HUES64 (cell line): ENCODE results near the gene TTLL3.
A peak's percentile ranks its signal among the peaks of the same experiment; 100 is the strongest.

ENCODE experiments used
- H3K27ac ChIP-seq: 2 replicates; pipeline ENCODE4 v1.7.0; 2013; ENCODE audit warnings: low read depth, low read length, inconsistent platforms
- H3K27me3 ChIP-seq: 2 replicates; pipeline ENCODE4 v1.6.1; 2013; ENCODE audit warnings: mild to moderate bottlenecking, low read length; ENCODE audit not compliant: insufficient read depth
- H3K36me3 ChIP-seq: 2 replicates; pipeline ENCODE4 v1.6.1; 2013; ENCODE audit warnings: mild to moderate bottlenecking, low read length; ENCODE audit not compliant: insufficient read depth
- H3K4me1 ChIP-seq: 2 replicates; pipeline ENCODE4 v1.6.1; 2013; ENCODE audit warnings: mild to moderate bottlenecking, low read length, moderate library complexity; ENCODE audit not compliant: insufficient read depth
- H3K4me3 ChIP-seq: 2 replicates; pipeline ENCODE4 v1.5.1; 2013; ENCODE audit warnings: mild to moderate bottlenecking, low read length, moderate library complexity
- H3K9ac ChIP-seq: 2 replicates; pipeline ENCODE4 v1.6.1; 2013; ENCODE audit warnings: mild to moderate bottlenecking, low read depth, low read length
- H3K9me3 ChIP-seq: 2 replicates; pipeline ENCODE4 v1.6.1; 2013; ENCODE audit warnings: low read depth, low read length; ENCODE audit not compliant: insufficient read depth
- WGBS: fragments of 150-250, 120-280 bp; methylation state at CpG from one replicate; pipeline ENCODE4 v1.1.7; 2013; ENCODE audit warnings: missing lambda C conversion rate; 5-methylcytosine and 5-hydroxymethylcytosine counted together

The TTLL3 gene

DNA sequence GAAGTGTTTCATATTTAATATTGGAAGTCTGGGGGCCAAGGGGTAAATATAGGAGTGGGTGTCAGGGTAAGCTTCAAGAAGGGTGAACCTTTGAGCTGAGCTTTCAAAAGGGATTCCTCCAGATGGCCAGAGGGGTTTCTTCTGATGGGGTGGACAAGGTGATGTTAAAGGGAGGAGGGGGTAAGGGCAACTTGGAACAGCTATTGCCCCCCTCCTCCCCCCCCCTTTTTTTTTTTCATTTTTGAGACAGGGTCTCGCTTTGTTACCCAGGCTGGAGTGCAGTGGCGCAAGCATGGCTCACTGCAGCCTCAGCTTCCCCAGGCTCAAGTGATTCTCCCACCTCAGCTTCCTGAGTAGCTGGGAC is 2.1 kb upstream of the TTLL3 start:
- WGBS: 98% methylated on average over 2 of the region's 2 CpGs
- Histone ChIP-seq H3K27ac (no peak overlapping the region), H3K36me3 (peaks cover 46% of the 10 kb centered on the region)

GRCh38 chr3:9808345-9809037 is 1.6 kb upstream of the TTLL3 start:
- 70% methylated on average over 7 of the region's 7 CpGs for WGBS
- H3K27me3 ChIP-seq: peaks cover 14% of the 10 kb centered on the region
- no peak overlapping the region; the same call in 1 of the 2 replicates for H3K27ac ChIP-seq
- H3K9ac ChIP-seq: no peak overlapping the region
- peaks cover 40% of the 10 kb centered on the region for H3K36me3 ChIP-seq
- no peaks in the 10 kb centered on the region for H3K9me3 ChIP-seq
- peaks cover 9% of the 10 kb centered on the region; the same call in 1 of the 2 replicates for H3K4me1 ChIP-seq
- H3K4me3 ChIP-seq: no peak overlapping the region

More for the DNA sequence above, 2.1 kb upstream of the TTLL3 start:
- Histone ChIP-seq H3K9ac (no peak overlapping the region), H3K9me3 (no peaks in the 10 kb centered on the region), H3K27me3 (peaks cover 14% of the 10 kb centered on the region), H3K4me1 (peaks cover 9% of the 10 kb centered on the region; the same call in 1 of the 2 replicates), H3K4me3 (no peak overlapping the region)

DNA sequence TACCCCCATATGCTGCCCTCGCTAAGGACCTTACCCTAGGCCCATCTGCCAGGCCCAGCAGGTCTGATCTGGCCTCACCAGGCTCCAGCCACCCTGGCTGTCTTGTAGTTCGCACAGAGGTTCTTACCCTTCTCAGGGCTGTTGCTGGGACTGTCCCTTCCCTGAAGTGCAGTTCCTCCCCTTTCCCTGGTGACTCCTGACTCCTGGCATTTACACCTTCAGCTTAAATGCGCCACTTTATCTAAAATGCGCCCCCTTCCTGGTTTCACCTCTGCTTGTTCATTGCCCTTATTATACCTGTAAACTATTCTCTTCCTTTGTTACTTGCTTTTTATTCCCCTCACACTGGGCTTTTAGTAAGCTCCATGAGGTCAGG is 835 bp upstream of the TTLL3 start:
- H3K36me3 ChIP-seq: peaks cover 33% of the 10 kb centered on the region
- no peak overlapping the region for H3K27ac ChIP-seq
- peaks cover 14% of the 10 kb centered on the region for H3K27me3 ChIP-seq
- H3K9me3 ChIP-seq: no peaks in the 10 kb centered on the region
- H3K9ac ChIP-seq: peak overlapping the region; percentile 73; the same call in 1 of the 2 replicates
- 79% methylated on average over 4 of the region's 4 CpGs for WGBS
- H3K4me3 ChIP-seq: peak overlapping the region; percentile 67
- peaks cover 9% of the 10 kb centered on the region; the same call in 1 of the 2 replicates for H3K4me1 ChIP-seq

DNA sequence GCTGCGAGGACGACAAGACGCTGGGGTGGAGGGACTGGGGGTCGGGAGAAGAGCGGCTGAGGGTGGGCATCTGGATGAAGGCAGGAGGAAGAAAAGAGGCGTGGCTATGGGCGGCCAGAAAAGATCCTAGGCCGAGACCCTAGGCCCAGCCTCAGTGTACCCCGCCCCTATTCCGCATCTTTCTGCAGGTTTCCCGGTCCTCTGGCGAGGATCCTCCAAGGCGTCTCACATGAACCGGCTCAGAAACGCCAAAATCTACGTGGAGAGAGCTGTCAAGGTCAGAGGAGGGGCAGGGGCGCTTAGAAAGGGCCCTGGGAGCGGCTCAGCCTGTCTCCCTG is 340 bp downstream of the TTLL3 start:
- WGBS: 10% methylated on average over 18 of the region's 18 CpGs
- peaks cover 21% of the 10 kb centered on the region for H3K36me3 ChIP-seq
- H3K9ac ChIP-seq: no peak overlapping the region
- no peaks in the 10 kb centered on the region for H3K9me3 ChIP-seq
- H3K4me1 ChIP-seq: peaks cover 9% of the 10 kb centered on the region; the same call in 1 of the 2 replicates
- peaks cover 14% of the 10 kb centered on the region for H3K27me3 ChIP-seq
- H3K4me3 ChIP-seq: peak overlapping the region; percentile 67
- no peak overlapping the region for H3K27ac ChIP-seq

DNA sequence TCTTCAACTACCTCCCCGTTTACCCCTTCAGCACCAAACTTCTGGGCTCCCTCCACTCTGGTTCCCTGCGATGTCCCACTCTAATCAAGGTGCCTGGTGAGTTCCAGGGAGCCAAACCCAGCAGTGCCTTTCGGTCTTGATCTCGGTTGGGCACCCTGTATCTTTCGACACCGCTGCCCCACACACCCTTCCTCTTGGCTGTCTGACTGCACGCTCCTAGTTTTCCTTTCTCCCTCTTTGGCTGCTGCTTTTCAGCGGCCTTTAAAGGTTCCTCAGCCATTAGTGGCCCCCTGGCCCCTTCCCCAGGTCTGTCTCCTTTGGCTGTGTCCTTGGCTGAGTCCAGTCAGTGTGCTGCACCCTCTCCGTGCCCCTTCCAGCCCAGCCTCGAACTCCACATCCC is 784 bp downstream of the TTLL3 start:
- Histone ChIP-seq H3K9me3 (no peaks in the 10 kb centered on the region), H3K36me3 (peaks cover 17% of the 10 kb centered on the region), H3K4me1 (peaks cover 9% of the 10 kb centered on the region; the same call in 1 of the 2 replicates), H3K27me3 (peaks cover 14% of the 10 kb centered on the region), H3K27ac (no peak overlapping the region), H3K4me3 (peak overlapping the region; percentile 67), H3K9ac (no peak overlapping the region)
- WGBS: 80% methylated on average over 10 of the region's 10 CpGs

- Histone ChIP-seq H3K9me3 (no peaks in the 10 kb centered on the region), H3K27me3 (peaks cover 14% of the 10 kb centered on the region), H3K9ac (no peak overlapping the region), H3K36me3 (no peaks in the 10 kb centered on the region), H3K4me3 (no peak overlapping the region), H3K4me1 (peaks cover 9% of the 10 kb centered on the region; the same call in 1 of the 2 replicates), H3K27ac (no peak overlapping the region)
- WGBS: 95% methylated on average over 9 of the region's 9 CpGs
These were observed 2.9 kb downstream of the TTLL3 start for GRCh38 chr3:9812870-9813483.

DNA sequence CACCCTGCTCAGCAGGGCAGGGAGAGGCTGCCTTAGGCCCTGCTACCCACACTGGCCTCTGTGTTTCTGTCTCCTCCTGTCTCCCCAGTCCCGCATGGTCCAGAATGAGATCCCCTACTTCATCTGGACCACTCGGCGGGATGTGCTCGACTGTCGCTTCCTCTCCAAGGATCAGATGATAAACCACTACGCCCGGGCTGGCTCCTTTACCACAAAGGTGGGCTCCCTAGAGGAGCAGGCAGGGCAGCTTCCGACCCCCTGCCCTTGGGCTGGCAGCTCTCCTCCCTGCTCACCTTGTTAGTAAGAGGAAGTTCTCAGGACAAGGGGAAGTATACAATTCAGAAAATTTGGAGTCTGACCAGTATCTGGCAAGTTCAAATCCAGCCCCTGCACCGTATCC is 5.9 kb downstream of the TTLL3 start:
- Histone ChIP-seq H3K4me3 (no peak overlapping the region), H3K9me3 (no peaks in the 10 kb centered on the region), H3K27me3 (peaks cover 8% of the 10 kb centered on the region), H3K36me3 (no peaks in the 10 kb centered on the region), H3K4me1 (no peaks in the 10 kb centered on the region), H3K27ac (no peak overlapping the region), H3K9ac (no peak overlapping the region)
- 95% methylated on average over 9 of the region's 9 CpGs for WGBS

GRCh38 chr3:9817436-9817835 is 7.4 kb downstream of the TTLL3 start:
- Histone ChIP-seq H3K27ac (no peak overlapping the region), H3K4me3 (no peak overlapping the region), H3K9ac (no peak overlapping the region), H3K27me3 (no peaks in the 10 kb centered on the region), H3K9me3 (no peaks in the 10 kb centered on the region), H3K36me3 (no peaks in the 10 kb centered on the region), H3K4me1 (no peaks in the 10 kb centered on the region)
- WGBS: 91% methylated on average over 6 of the region's 6 CpGs

- 92% methylated on average over 6 of the region's 7 CpGs for WGBS
- H3K9me3 ChIP-seq: no peaks in the 10 kb centered on the region
- H3K4me1 ChIP-seq: no peaks in the 10 kb centered on the region
- no peak overlapping the region for H3K4me3 ChIP-seq
- H3K9ac ChIP-seq: no peak overlapping the region
- no peak overlapping the region for H3K27ac ChIP-seq
- H3K36me3 ChIP-seq: no peaks in the 10 kb centered on the region
- no peaks in the 10 kb centered on the region for H3K27me3 ChIP-seq
These were observed 8.7 kb downstream of the TTLL3 start for GRCh38 chr3:9818666-9819335.

DNA sequence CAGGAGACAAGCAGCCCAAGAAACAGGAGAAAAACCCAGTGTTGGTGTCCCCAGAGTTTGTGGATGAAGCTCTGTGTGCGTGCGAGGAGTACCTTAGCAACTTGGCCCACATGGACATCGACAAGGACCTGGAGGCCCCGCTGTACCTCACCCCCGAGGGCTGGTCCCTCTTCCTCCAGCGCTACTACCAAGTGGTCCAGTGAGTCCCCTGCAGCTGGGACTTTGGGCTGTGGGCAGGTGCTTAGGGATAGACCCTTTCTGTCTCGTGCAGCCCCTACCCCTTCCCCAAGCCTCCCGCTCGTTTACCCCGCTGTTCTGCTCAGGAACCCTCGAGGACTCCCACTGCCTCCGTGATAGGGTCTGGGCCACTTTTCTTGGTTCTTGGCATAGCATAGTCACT is 10.5 kb downstream of the TTLL3 start:
- H3K4me3 ChIP-seq: no peak overlapping the region
- H3K9me3 ChIP-seq: no peaks in the 10 kb centered on the region
- H3K27ac ChIP-seq: no peak overlapping the region
- no peaks in the 10 kb centered on the region for H3K36me3 ChIP-seq
- 87% methylated on average over 12 of the region's 12 CpGs for WGBS
- no peaks in the 10 kb centered on the region for H3K27me3 ChIP-seq
- no peak overlapping the region for H3K9ac ChIP-seq
- H3K4me1 ChIP-seq: no peaks in the 10 kb centered on the region

GRCh38 chr3:9820946-9821345 is 10.9 kb downstream of the TTLL3 start:
- Histone ChIP-seq H3K4me3 (no peak overlapping the region), H3K27me3 (no peaks in the 10 kb centered on the region)
- WGBS: 39% methylated on average over 2 of the region's 2 CpGs

More at GRCh38 chr3:9820946-9821345, 10.9 kb downstream of the TTLL3 start:
- H3K36me3 ChIP-seq: no peaks in the 10 kb centered on the region
- H3K4me1 ChIP-seq: no peaks in the 10 kb centered on the region
- no peaks in the 10 kb centered on the region for H3K9me3 ChIP-seq
- no peak overlapping the region for H3K27ac ChIP-seq
- H3K9ac ChIP-seq: no peak overlapping the region
